ENCODE results near the gene PBLD.

DNA sequence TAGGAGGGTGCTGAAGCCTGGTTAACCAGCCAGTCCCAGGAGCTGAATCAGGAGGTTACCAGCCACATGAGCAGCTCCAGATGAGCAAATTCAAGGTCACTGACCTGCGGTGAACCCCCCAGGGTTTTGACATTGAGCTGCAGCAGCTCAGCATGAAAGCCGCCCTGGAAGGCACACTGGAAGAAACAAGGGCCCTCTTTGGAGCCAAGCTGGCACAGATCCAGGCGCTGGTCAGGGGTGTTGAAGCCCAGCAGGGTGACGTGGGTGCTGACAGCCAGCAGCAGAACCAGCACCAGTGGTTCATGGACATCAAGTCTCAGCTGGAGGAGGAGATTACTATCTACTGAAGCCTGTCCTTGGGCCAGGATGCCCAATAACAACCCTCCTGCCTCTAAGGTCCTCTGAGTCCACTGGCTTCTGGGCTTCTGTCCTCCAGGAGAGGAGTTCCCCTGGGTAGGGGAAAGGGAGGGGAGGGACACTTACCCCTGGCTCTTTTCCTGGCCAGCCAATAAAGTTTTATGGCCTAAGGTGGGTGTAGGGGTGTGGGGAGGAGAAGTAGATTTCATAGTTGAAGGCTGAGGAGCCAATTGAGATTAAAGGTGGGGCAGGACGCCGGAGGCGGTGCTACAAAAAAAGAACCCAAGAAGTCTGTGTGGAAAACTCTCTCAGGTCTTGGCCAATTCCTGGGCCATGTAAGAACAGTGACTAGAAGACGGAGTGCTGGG, 71.4 kb downstream of the PBLD start:
- TF ChIP-seq, protein P1, sequence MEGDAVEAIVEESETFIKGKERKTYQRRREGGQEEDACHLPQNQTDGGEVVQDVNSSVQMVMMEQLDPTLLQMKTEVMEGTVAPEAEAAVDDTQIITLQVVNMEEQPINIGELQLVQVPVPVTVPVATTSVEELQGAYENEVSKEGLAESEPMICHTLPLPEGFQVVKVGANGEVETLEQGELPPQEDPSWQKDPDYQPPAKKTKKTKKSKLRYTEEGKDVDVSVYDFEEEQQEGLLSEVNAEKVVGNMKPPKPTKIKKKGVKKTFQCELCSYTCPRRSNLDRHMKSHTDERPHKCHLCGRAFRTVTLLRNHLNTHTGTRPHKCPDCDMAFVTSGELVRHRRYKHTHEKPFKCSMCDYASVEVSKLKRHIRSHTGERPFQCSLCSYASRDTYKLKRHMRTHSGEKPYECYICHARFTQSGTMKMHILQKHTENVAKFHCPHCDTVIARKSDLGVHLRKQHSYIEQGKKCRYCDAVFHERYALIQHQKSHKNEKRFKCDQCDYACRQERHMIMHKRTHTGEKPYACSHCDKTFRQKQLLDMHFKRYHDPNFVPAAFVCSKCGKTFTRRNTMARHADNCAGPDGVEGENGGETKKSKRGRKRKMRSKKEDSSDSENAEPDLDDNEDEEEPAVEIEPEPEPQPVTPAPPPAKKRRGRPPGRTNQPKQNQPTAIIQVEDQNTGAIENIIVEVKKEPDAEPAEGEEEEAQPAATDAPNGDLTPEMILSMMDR (IDR thresholded peaks at IDR 0.05; ENCODE audit: low read length): no peak
- no peak for TF ChIP-seq EZH2 (optimal IDR thresholded peaks at IDR 0.05; ENCODE audit: low read depth, low read length)
